Endothelial cell of umbilical vein (primary cell): ENCODE data around the gene RUNX2. TPM values are rescaled to one million over a fixed set of nuclear protein-coding genes. Genes with fewer than 3 reads are reported as not detected.

Source experiments
- BruUV-seq: library from RNA; stranded (reverse); fragments of 400-500 nt; replicated peaks from 2 replicates; lab custom pipeline; 2021; lab: Mats Ljungman, UMichigan
- CTCF ChIA-PET: fragments of 300-600, 350-600 bp; sonication (Branson Sonifier 250); formaldehyde crosslinking; loops from one replicate; lab custom pipeline; 2021; ENCODE audit warnings: antibody characterized with exemption, inconsistent platforms; lab: Charles Lee
- POLR2A ChIA-PET: fragments of 300-600, 350-600 bp; sonication (Branson Sonifier 250); formaldehyde crosslinking; loops from one replicate; lab custom pipeline; 2021; ENCODE audit warnings: antibody characterized with exemption, inconsistent platforms; lab: Charles Lee
- DNase-seq: peaks from one replicate; pipeline ENCODE4 v3.0.0-alpha.2; 2011; ENCODE audit warnings: low read depth, low spot score
- FAIRE-seq: peaks from 2 replicates; lab custom pipeline; 2011; peaks lifted over from hg19 to GRCh38; lab: Jason Lieb, UNC
- H2AFZ ChIP-seq: 2 replicates; pipeline ENCODE4 v1.6.0; 2012; ENCODE audit warnings: low read depth, low read length, control low read depth, inconsistent platforms
- H3K27ac ChIP-seq: 2 replicates; pipeline ENCODE4 v1.5.1; 2011; ENCODE audit warnings: low read depth, mild to moderate bottlenecking, control low read depth, low read length, moderate library complexity; ENCODE audit not compliant: insufficient read depth
- H3K27me3 ChIP-seq, 2 experiments: 2 replicates each; pipeline versions ENCODE4 v1.6.0 to v1.6.1; 2011; ENCODE audit warnings: low read length in 2 of 2, mixed read lengths in 1 of 2; ENCODE audit not compliant: control insufficient read depth in 2 of 2, insufficient read depth in 2 of 2
- H3K36me3 ChIP-seq, 2 experiments: 2 replicates in 1 of 2; 3 replicates in 1 of 2; pipeline ENCODE4 v1.5.1; 2011; ENCODE audit warnings: low read length in 2 of 2, mild to moderate bottlenecking in 1 of 2, moderate library complexity in 1 of 2; ENCODE audit not compliant: control insufficient read depth in 2 of 2, insufficient read depth in 2 of 2; ENCODE audit errors: extremely low read depth in 1 of 2
- H3K4me1 ChIP-seq: 3 replicates; pipeline ENCODE4 v1.5.1; 2011; ENCODE audit warnings: mild to moderate bottlenecking, low read length; ENCODE audit not compliant: control insufficient read depth, insufficient read depth; ENCODE audit errors: extremely low read depth
- H3K4me2 ChIP-seq: 2 replicates; pipeline ENCODE4 v1.6.1; 2011; ENCODE audit warnings: low read length, control low read depth, mixed read lengths; ENCODE audit not compliant: insufficient read depth
- H3K4me3 ChIP-seq, 3 experiments: fragments of 200-600 bp in 1 of 3; sonication (generic), shearing (Covaris generic) in 1 of 3; replicated peaks in 1 of 3; 2 replicates each; pipeline ENCODE4 v1.5.1; 2011 to 2016; ENCODE audit warnings: control low read depth in 3 of 3, low read length in 3 of 3, mild to moderate bottlenecking in 2 of 3, inconsistent platforms in 1 of 3, low read depth in 1 of 3, moderate library complexity in 1 of 3; ENCODE audit not compliant: insufficient read depth in 1 of 3
- H3K79me2 ChIP-seq: 2 replicates; pipeline ENCODE4 v1.6.0; 2012; ENCODE audit warnings: low read length, inconsistent platforms; ENCODE audit not compliant: control insufficient read depth, insufficient read depth
- H3K9ac ChIP-seq: replicated peaks from 2 replicates; pipeline ENCODE3; 2011; ENCODE audit warnings: low read length, control low read depth; ENCODE audit not compliant: insufficient read depth; ENCODE audit errors: extremely low read depth
- H3K9me1 ChIP-seq: replicated peaks from 3 replicates; pipeline ENCODE4 v1.6.0; 2011; ENCODE audit warnings: mild to moderate bottlenecking, low read length; ENCODE audit not compliant: control insufficient read depth, insufficient read depth; ENCODE audit errors: extremely low read depth
- H3K9me3 ChIP-seq: replicated peaks from 2 replicates; pipeline ENCODE4 v1.5.1; 2012; ENCODE audit warnings: low read length, inconsistent platforms; ENCODE audit not compliant: control insufficient read depth, insufficient read depth
- H4K20me1 ChIP-seq: replicated peaks from 2 replicates; pipeline ENCODE3; 2011; ENCODE audit warnings: mild to moderate bottlenecking, low read length; ENCODE audit not compliant: control insufficient read depth, insufficient read depth; ENCODE audit errors: extremely low read depth
- CTCF ChIP-seq, 2 donors: IDR thresholded peaks; 1 replicate in 1 of 2; 2 replicates in 1 of 2; pipeline ENCODE4 v1.5.1; 2011; ENCODE audit warnings: low read length in 2 of 2, mild to moderate bottlenecking in 2 of 2, moderate library complexity in 2 of 2, control low read depth in 1 of 2, inconsistent platforms in 1 of 2, low read depth in 1 of 2; ENCODE audit not compliant: insufficient read depth in 1 of 2; ENCODE audit errors: extremely low read depth in 1 of 2
- EZH2 ChIP-seq: IDR thresholded peaks from 2 replicates; pipeline ENCODE4 v1.6.1; 2012; ENCODE audit warnings: borderline replicate concordance, low read depth, mild to moderate bottlenecking, moderate library complexity, low read length, inconsistent platforms; ENCODE audit not compliant: severe bottlenecking
- FOS ChIP-seq: IDR thresholded peaks from 2 replicates; pipeline ENCODE4 v1.6.1; 2011; ENCODE audit warnings: mild to moderate bottlenecking, low read length, moderate library complexity, borderline replicate concordance; ENCODE audit not compliant: insufficient read depth
- GATA2 ChIP-seq: IDR thresholded peaks from 2 replicates; pipeline ENCODE4 v1.7.0; 2011; ENCODE audit warnings: low read depth, mild to moderate bottlenecking, moderate library complexity, mixed read lengths, low read length; ENCODE audit not compliant: insufficient read length, insufficient read depth
- JUN ChIP-seq: IDR thresholded peaks from 2 replicates; pipeline ENCODE4 v1.6.1; 2011; ENCODE audit warnings: borderline replicate concordance, low read depth; ENCODE audit not compliant: insufficient read length, insufficient read depth
- MYC ChIP-seq: IDR thresholded peaks from one replicate; pipeline ENCODE4 v1.6.1; 2011; ENCODE audit warnings: mild to moderate bottlenecking, low read depth, low read length
- POLR2A ChIP-seq: IDR thresholded peaks from 2 replicates; pipeline ENCODE4 v1.6.1; 2012; ENCODE audit warnings: low read depth, mild to moderate bottlenecking, control low read depth, low read length
- POLR2AphosphoS5 ChIP-seq: IDR thresholded peaks from 2 replicates; pipeline ENCODE4 v1.6.1; 2012; ENCODE audit warnings: low read depth, mild to moderate bottlenecking, control low read depth, low read length, moderate library complexity; ENCODE audit not compliant: insufficient read depth
- dilution Hi-C: fragments of 300-500 bp; cut with MboI; formaldehyde crosslinking; loops from one replicate; pipeline ENCODE4 v1.15.0; 2019; ENCODE audit warnings: low sequenced_read_pairs; ENCODE audit not compliant: extremely low pct_ligation_motif_present
- intact Hi-C: fragments of 100-400 bp; cut with micrococcal nuclease; formaldehyde crosslinking; loops from one replicate; pipeline ENCODE4 v1.10.0; 2022
- polyA plus RNA-seq, 4 experiments: library from polyadenylated mRNA; depleted of rRNA in 3 of 4; stranded (reverse) in 3 of 4; unstranded in 1 of 4; fragments of >200 nt; gene quantifications; 2 replicates each; pipeline versions ENCODE4 v1.2.1 to v1.2.3, GENCODE V29; 2011 to 2012; ENCODE audit warnings: missing spikeins in 1 of 4
- total RNA-seq: library from RNA; stranded (reverse); gene quantifications from 2 replicates; pipeline ENCODE4 v1.2.3, GENCODE V29; 2021
- TF ChIP-seq, protein P1 (sequence below): IDR thresholded peaks from 2 replicates; pipeline ENCODE4 v1.6.1; 2011; ENCODE audit not compliant: insufficient read depth, insufficient read length

RUNX2 gene
- total and polyA plus RNA-seq, 2 donors (not counting 3 experiments of a cell fraction or from before 2014, with no cell fraction given): 0.06 TPM; not detected in 1

- H3K79me2 ChIP-seq: no peaks in the 10 kb centered on the region
- H3K27me3 ChIP-seq: no peaks in the 10 kb centered on the region
- DNase-seq (no peak), FAIRE-seq (peak; percentile 28)
- peak overlapping the region; percentile 93 for H3K9ac ChIP-seq
- intact Hi-C loops (loop anchor here (1.0 to 2.0 kb wide), 4 partner anchors 42 to 723 kb away; no protein-coding TSS in a partner anchor), dilution Hi-C loops (no loop called here)
- ChIA-PET CTCF (interaction anchor here (0.7 to 3.5 kb wide), 15 partner anchors 13 to 903 kb away, joined by 3 to 49 read pairs (median 4); no protein-coding TSS in a partner anchor), POLR2A (interaction anchor here (0.5 to 1.0 kb wide), 7 partner anchors 43 to 336 kb away, joined by 3 to 5 read pairs (median 3); no protein-coding TSS in a partner anchor)
- no peaks in the 10 kb centered on the region for H3K9me3 ChIP-seq
- H3K4me2 ChIP-seq: peak overlapping the region; percentile 97
- no peak for TF ChIP-seq POLR2AphosphoS5
- TF ChIP-seq MYC: no peak
- TF ChIP-seq JUN: no peak
- TF ChIP-seq, protein P1, sequence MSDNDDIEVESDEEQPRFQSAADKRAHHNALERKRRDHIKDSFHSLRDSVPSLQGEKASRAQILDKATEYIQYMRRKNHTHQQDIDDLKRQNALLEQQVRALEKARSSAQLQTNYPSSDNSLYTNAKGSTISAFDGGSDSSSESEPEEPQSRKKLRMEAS: no peak
- TF ChIP-seq FOS: no peak
- TF ChIP-seq POLR2A: no peak
- TF ChIP-seq GATA2: no peak
- no peak for TF ChIP-seq CTCF (IDR thresholded peaks at IDR 0.05; ENCODE audit: extremely low read depth in 1 of 2, insufficient read depth in 1 of 2, low read depth in 1 of 2, low read length in 2 of 2)
- no peak for TF ChIP-seq EZH2
- no peaks in the 10 kb centered on the region for H4K20me1 ChIP-seq
- H3K27ac ChIP-seq: peak overlapping the region; percentile 91
- TSS peak; percentile 82 for BruUV-seq
- H2AFZ ChIP-seq: peak overlapping the region; percentile 95
- H3K36me3 ChIP-seq: no peaks in the 10 kb centered on the region
- H3K4me3 ChIP-seq: peak overlapping the region; percentile 76 to 92 (median 79)
- no peaks in the 10 kb centered on the region for H3K9me1 ChIP-seq
- peaks cover 8% of the 10 kb centered on the region for H3K4me1 ChIP-seq
These were observed 50.3 kb downstream of the RUNX2 start for GRCh38 chr6:45378334-45378926.
